ENCODE data around the gene IKBIP.
A peak's percentile ranks its signal among the peaks of the same experiment; 100 is the strongest.
"Not testable (repeated sequence)": the region's sequence is repeated elsewhere in the genome, so short reads cannot be mapped to it uniquely, and the experiment has no call there.

Gene IKBIP

GRCh38 chr12:98635657-98636323 lies 8.8 kb downstream of the IKBIP start:
- no peak for DNase-seq

GRCh38 chr12:98618952-98619351 lies 25.6 kb downstream of the IKBIP start:
- DNase-seq, result no peak

GRCh38 chr12:98612696-98613334 lies 31.8 kb downstream of the IKBIP start:
- DNase-seq, result no peak

- no peak for DNase-seq
These were observed 34.0 kb downstream of the IKBIP start for GRCh38 chr12:98610596-98610995.

GRCh38 chr12:98606359-98606988 lies 38.1 kb downstream of the IKBIP start:
- no peak for DNase-seq

GRCh38 chr12:98601924-98602323 lies 42.7 kb downstream of the IKBIP start:
- DNase-seq, result no peak

GRCh38 chr12:98597313-98597712 lies 47.3 kb downstream of the IKBIP start:
- not testable (repeated sequence) for DNase-seq

- DNase-seq, result no peak
These were observed 49.2 kb downstream of the IKBIP start for GRCh38 chr12:98595243-98595988.

- peak; percentile 48 for DNase-seq
These were observed 50.3 kb downstream of the IKBIP start for GRCh38 chr12:98594050-98594835.

GRCh38 chr12:98593351-98594049 lies 51.1 kb downstream of the IKBIP start, which contains the start of gene SLC25A3:
Gene SLC25A3, plus strand, starts transcription at chr12:98593686. Its CDS starts 293 bp downstream, at chr12:98593979.
- peak; percentile 99 for DNase-seq

GRCh38 chr12:98592825-98593322 lies 51.7 kb downstream of the IKBIP start:
- DNase-seq, result peak; percentile 58

- DNase-seq, result no peak
These were observed 53.4 kb downstream of the IKBIP start for GRCh38 chr12:98591209-98591608.

- no peak for DNase-seq
These were observed 57.5 kb downstream of the IKBIP start for GRCh38 chr12:98587084-98587483.

- DNase-seq, result no peak
These were observed 62.5 kb downstream of the IKBIP start for GRCh38 chr12:98582093-98582492.

GRCh38 chr12:98581101-98581500 lies 63.5 kb downstream of the IKBIP start:
- DNase-seq, result no peak

- no peak for DNase-seq
These were observed 63.9 kb downstream of the IKBIP start for GRCh38 chr12:98580695-98581094.

GRCh38 chr12:98579835-98580234 lies 64.8 kb downstream of the IKBIP start:
- DNase-seq, result no peak

GRCh38 chr12:98579347-98579746 lies 65.2 kb downstream of the IKBIP start:
- no peak for DNase-seq

GRCh38 chr12:98578821-98579220 lies 65.8 kb downstream of the IKBIP start:
- no peak for DNase-seq

- no peak for DNase-seq
These were observed 66.2 kb downstream of the IKBIP start for GRCh38 chr12:98578392-98578791.

- DNase-seq, result not testable (repeated sequence)
These were observed 67.8 kb downstream of the IKBIP start for GRCh38 chr12:98576795-98577194.

GRCh38 chr12:98575013-98575412 lies 69.6 kb downstream of the IKBIP start:
- no peak for DNase-seq

Data from NCI-H82 (cell line).